Activated T-cell treated with anti-CD3 and anti-CD28 coated beads, Interleukin-2, amount 50 U/mL, for 48 hours (primary cell): Measurements from ENCODE around the gene SKIC8.

ENCODE experiments used
- DNase-seq, 2 experiments: peaks; one replicate each; pipeline ENCODE4 v3.0.0-alpha.2; 2020

The SKIC8 gene

DNA sequence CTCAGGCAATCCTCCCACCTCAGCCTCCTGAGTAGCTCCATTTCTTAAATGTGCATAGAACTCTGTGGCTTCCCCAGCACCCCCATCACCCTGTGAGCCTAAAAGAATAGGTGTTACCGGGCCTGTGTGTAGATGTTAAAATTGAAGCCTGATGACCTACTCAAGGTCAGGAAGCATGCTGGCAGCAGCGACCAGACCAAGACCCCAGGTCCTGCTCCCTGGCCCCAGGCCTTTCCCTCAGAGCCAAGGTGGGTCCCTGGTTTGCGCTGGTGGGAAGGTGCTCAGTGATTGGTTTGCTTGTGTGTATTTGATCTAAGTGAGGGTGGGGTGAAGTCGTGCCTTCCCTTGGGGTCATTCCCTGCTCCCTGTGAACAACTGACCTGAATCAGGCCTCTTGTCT is 22.4 kb upstream of the SKIC8 start:
- DNase-seq = no peak

- no peak for DNase-seq
Observed at GRCh38 chr15:78321041-78321570, 21.7 kb upstream of the SKIC8 start.

DNA sequence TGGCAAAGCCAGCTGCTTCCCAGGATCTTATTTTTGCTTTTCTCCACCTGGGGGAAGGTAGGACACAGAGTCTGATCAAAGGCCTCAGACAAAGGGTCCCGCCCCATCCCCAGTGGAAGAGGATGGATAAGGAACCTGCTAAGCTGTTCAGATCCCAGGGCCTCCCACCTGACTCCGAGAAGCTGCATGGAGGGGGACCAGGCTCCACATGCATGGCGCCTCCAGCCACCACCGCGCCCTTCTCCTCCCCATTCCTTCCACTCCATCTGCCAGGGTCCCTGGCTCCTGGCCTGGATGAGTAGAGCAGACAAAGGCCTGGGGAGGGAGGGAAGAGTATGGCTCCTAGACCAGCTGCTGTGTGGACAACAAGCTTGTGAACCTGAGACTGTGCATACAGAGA is 20.8 kb upstream of the SKIC8 start:
- DNase-seq = no peak

DNA sequence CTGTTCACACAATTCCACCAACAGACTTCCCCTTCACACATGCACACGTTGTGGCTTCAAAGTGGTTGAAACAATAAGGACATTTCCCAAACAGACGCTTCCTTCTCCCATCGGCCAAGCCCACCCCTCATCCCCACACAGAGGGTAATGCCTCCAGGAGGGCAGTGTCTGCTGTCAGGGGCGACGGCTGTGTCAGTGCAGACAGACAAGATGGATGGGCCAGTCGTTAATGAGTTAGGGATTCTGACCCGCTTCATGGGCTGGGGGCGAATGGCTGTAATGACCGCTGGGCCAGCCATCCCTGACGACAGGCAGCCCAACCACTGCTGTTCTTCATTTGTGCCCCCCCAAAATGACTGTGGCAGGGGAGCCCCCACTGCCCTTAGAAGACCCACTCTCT is 20.2 kb upstream of the SKIC8 start:
- no peak for DNase-seq

GRCh38 chr15:78317145-78317836 is 17.9 kb upstream of the SKIC8 start:
- DNase-seq = no peak

GRCh38 chr15:78316283-78317083 is 17.1 kb upstream of the SKIC8 start:
- no peak for DNase-seq

DNA sequence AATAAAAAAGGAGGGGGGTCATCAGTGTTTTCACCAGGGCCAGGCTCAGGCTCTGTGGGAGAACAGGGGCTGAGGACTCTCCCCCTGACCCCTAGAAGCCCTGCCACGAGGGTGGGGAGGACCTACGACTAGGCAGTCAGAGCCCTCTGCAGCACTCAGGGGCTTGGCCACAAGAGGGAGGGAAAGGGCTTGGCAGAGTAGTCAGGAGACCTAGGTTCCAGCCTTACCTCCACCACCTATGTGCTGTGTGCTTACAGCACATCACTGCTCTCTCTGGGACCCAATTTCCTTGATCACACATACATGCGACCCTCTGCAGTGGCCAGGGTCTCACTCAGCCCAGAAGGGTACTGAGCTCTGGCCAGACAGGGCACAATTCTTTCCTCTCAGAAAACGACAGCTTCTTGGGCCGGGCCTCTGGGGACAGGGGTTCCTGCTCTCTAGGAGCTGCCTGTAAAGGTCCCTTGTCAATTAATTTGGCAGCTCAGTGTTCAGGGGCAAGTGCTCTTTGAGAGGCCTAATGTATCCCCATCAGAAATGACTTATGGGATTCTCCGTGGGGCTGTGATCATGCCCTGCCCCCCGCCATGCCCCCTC is 16.4 kb upstream of the SKIC8 start:
- no peak for DNase-seq

GRCh38 chr15:78314181-78314581 is 14.8 kb upstream of the SKIC8 start:
- no peak for DNase-seq

DNA sequence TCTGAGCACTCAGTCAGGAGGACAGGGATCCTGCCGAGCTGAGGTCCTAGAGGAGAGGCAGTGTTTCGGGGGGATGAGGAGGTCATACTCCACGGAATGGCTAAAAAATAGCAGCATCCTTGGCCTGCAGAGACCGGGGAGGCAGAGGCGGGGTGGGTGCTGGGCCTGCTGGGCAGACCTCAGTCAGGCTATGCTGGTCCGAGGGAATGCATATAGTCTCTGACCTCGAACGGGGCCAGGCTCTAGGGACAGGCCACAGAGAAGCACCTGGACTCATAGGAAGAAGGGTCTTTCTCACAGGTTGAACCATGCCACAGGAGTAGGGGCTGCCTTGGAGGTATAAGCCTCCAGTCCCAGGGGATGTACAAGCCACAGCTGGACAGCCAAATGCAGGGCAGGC is 14.0 kb upstream of the SKIC8 start:
- DNase-seq = no peak

DNA sequence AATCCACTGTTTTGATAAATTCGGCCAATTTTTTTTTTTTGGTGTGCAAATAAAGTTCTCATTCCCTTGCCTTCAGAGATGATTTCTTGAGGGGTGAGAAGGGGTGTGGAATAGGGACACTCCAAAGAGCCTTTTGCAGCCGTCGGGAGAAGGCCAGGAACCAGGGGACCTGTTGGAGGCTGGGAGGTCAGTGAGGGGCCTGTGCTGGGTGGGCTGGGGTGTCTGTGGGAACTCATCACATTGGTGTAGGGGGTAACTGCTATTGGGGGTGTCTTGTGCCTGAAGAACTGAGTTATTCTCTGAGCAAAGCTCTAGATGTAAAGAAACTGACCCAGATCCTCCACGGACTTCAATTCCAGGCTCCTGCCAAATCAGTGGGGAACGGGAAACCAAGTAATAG is 13.5 kb upstream of the SKIC8 start:
- DNase-seq = no peak

GRCh38 chr15:78312536-78312935 is 13.1 kb upstream of the SKIC8 start:
- no peak for DNase-seq

- DNase-seq = no peak
Observed at GRCh38 chr15:78311292-78311691, 11.9 kb upstream of the SKIC8 start.

- DNase-seq = peak; percentile 74 to 78
Observed at GRCh38 chr15:78308422-78309032, 9.1 kb upstream of the SKIC8 start.

- DNase-seq = no peak
Observed at GRCh38 chr15:78307976-78308375, 8.6 kb upstream of the SKIC8 start.

DNA sequence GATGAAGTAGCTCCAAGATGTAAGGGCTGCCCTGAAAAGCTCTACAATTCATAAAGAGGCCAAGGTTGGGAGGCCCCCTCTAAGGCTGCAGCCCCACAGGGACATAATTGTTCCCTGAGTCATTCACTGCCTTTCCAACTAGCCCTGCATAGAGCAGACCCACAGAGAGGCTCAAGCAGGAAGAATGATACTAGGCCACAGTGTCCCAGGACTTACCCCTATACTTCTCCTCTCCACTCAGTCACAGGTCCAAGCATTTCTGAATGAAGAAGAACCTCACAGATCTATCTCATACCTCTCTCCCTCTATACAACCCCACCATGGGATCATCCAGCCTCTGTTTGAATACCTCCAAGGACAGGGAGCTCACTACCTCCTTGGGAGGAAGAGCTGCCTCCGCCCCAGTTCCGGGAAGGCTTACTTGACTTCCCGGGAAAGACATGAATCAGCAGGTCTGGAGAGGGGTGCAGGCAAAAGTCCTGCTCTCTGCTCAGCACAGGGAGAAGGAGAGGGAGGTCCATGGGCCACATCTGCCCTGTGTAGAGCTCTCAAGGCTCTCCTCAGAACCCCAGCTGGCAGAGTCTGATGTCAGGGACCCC is 6.9 kb upstream of the SKIC8 start:
- no peak for DNase-seq

- DNase-seq = no peak
Observed at GRCh38 chr15:78304216-78305066, 5.0 kb upstream of the SKIC8 start.

DNA sequence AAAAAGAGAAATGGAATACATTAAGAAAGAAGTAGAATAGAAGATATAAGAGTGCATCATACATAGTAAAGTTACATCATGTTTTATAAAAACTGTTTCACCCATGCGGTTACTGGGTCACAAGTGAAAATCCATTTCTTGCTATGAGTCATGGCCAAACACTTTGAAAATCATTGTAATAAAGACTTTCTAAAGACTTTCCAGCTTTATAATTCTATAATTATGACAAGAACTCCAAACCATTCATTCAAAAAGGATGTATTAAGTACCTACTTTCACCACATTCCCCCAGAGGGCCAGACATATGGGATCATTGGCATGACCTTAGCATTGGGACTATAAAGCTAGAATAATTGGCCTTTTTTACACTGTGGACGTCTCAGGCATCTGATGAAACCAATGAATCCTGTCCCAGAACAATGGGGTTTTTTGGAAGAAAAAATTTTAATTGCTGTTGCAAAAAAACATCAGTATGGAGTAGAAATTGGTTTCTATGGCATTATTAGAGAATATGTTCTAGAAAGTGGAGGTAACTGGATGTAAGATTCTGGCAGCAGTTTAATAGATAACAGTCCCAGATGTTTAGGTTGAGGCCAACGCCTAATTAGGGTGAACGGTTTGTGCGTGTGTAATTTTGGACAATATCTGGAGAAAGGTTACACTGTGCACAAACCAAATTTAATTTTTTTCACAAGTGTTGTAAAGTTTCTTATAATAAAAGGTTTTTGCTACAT is 3.3 kb upstream of the SKIC8 start:
- DNase-seq = no peak

DNA sequence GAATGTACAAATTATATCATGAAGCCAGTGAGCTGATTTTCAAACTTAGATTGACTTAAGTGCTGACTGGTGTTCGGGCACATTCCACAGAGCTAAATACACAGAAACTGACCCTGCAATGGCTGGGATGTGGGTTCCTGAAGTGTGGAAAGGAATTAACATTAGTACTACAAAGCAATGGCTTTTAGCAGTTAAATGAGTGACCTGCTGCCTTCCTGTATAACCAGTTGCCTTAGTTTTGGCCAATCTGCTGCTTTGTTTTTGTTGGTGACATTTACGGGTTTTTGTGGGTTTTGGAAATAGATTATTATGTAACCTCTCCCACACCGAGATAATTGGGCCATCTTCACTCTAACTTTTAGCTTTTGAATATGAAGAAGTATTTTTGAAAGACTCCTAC is 2.4 kb upstream of the SKIC8 start:
- DNase-seq = no peak

DNA sequence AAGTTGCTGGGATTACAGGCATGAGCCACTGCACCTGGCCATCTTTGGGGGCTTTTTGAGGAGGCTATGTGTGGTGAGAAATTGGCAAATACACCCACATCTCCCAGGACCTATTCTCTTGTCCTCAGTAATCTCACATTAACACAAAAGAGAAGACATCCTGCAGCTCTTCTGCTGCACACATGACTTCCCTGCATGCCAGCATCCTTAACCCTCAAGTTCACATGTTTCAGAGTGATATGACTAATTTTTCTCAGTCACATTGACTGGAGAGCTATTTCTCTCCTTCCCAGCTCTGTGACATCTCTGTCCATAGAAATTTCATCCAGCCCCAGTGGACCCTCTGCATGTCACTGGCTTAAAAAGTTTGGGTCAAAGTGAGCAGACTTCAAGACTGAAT is 1.9 kb upstream of the SKIC8 start:
- DNase-seq = no peak

DNA sequence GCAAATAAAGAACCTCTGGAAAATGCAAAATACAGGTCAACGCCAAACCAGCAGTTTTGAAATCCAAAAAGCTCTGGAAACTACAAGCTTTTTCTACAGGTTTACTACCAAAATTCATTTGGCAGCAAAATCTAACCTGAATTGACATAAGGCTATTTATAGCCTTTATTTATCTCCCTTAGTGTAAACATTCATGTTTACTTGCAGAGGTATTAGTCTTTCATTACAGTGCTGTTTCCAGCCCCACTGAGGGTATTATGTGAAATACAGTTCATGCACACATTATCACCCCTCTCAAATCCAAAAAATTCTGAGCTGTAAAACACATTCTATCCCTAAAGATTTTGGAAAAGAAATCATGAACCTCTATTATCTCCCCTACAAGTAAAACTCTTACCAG is 7.2 kb downstream of the SKIC8 start:
- no peak for DNase-seq

DNA sequence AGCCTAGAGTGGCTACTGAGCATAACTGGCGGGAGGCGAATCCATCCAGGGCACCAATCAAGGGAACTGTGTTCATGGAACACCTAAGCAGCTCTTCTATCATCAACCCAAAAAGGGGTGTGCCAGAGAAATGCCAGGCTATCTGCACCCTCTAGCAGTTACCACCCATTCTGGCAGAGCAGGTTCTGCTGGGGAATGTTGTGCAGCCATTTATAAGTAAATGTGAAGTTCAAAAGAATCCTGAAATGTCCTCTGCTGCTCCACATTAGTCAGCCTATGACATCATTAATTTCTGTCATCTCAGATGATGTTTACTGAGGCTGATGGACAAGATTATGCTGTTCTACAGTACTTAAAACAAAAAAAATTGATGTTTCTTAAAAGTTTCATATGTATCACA is 7.7 kb downstream of the SKIC8 start:
- no peak for DNase-seq
